ENCODE results near the gene AGAP1. TPM values are rescaled to one million over a fixed set of nuclear protein-coding genes. Genes with fewer than 3 reads are reported as not detected.

Gene AGAP1
- total and polyA plus RNA-seq, 4 donors, result 2.0 to 8.5 (median 5.4) TPM

GRCh38 chr2:235931676-235932075, 437.8 kb downstream of the AGAP1 start:
- Histone ChIP-seq H3K4me3 (ENCODE audit: low read depth in 1 of 3, low read length in 3 of 3) (no peak overlapping the region), H3K9ac (ENCODE audit: low read depth in 1 of 2, low read length in 2 of 2) (no peak overlapping the region), H3K27ac (ENCODE audit: low read depth in 1 of 2, low read length in 2 of 2) (no peak overlapping the region), H3K36me3 (ENCODE audit: control insufficient read depth in 4 of 4, insufficient read depth in 3 of 4, low read depth in 1 of 4, low read length in 3 of 4) (peaks cover 0 to 8% (median 3%) of the 10 kb centered on the region in 4 donors), H3K27me3 (ENCODE audit: control insufficient read depth in 4 of 4, insufficient read depth in 4 of 4, low read length in 3 of 4) (no peaks in the 10 kb centered on the region), H3K9me3 (ENCODE audit: control insufficient read depth in 4 of 4, low read length in 3 of 4) (no peaks in the 10 kb centered on the region), H3K4me1 (ENCODE audit: control insufficient read depth in 4 of 4, insufficient read depth in 4 of 4, low read length in 3 of 4) (no peaks in the 10 kb centered on the region)
- TF ChIP-seq SP1 (IDR thresholded peaks at IDR 0.05), result no peak
- no peak for TF ChIP-seq ATF3 (IDR thresholded peaks at IDR 0.05)
- no peak for TF ChIP-seq RXRA (IDR thresholded peaks at IDR 0.05)
- no peak for TF ChIP-seq REST (IDR thresholded peaks at IDR 0.05)
- TF ChIP-seq YY1 (IDR thresholded peaks at IDR 0.05), result no peak
- no peak for TF ChIP-seq JUND (IDR thresholded peaks at IDR 0.05)
- no peak for TF ChIP-seq CTCF (IDR thresholded peaks at IDR 0.05; ENCODE audit: low read depth, low read length, missing input control)
- no peak for TF ChIP-seq MAX (IDR thresholded peaks at IDR 0.05)
- no peak for TF ChIP-seq GABPA (IDR thresholded peaks at IDR 0.05 in 1 of 2, conservative IDR thresholded peaks at IDR 0.05 in 1 of 2)
- no peak for TF ChIP-seq EGR1 (IDR thresholded peaks at IDR 0.05; ENCODE audit: low read depth in 2 of 2)
- no peak for TF ChIP-seq RAD21 (IDR thresholded peaks at IDR 0.05)
- TF ChIP-seq HNF4G (IDR thresholded peaks at IDR 0.05), result no peak
- TF ChIP-seq TAF1 (conservative IDR thresholded peaks at IDR 0.05), result no peak
- no peak for TF ChIP-seq HNF4A (conservative IDR thresholded peaks at IDR 0.05)
- TF ChIP-seq NR2F2 (IDR thresholded peaks at IDR 0.05), result no peak
- TF ChIP-seq FOXA2 (IDR thresholded peaks at IDR 0.05), result no peak
- no peak for DNase-seq (ENCODE audit: low spot score)
- 95% methylated on average over 15 of the region's 15 CpGs for WGBS

GRCh38 chr2:235934059-235934773, 440.4 kb downstream of the AGAP1 start:
- Histone ChIP-seq H3K36me3 (ENCODE audit: control insufficient read depth in 4 of 4, insufficient read depth in 3 of 4, low read depth in 1 of 4, low read length in 3 of 4) (peaks cover 0 to 8% (median 3%) of the 10 kb centered on the region in 4 donors), H3K9ac (ENCODE audit: low read depth in 1 of 2, low read length in 2 of 2) (no peak overlapping the region), H3K4me3 (ENCODE audit: low read depth in 1 of 3, low read length in 3 of 3) (no peak overlapping the region), H3K27me3 (ENCODE audit: control insufficient read depth in 4 of 4, insufficient read depth in 4 of 4, low read length in 3 of 4) (no peaks in the 10 kb centered on the region), H3K27ac (ENCODE audit: low read depth in 1 of 2, low read length in 2 of 2) (no peak overlapping the region), H3K4me1 (ENCODE audit: control insufficient read depth in 4 of 4, insufficient read depth in 4 of 4, low read length in 3 of 4) (peaks cover 0 to 5% (median 3%) of the 10 kb centered on the region in 4 donors), H3K9me3 (ENCODE audit: control insufficient read depth in 4 of 4, low read length in 3 of 4) (no peaks in the 10 kb centered on the region)
- DNase-seq (ENCODE audit: low spot score), result no peak
- WGBS, result 89% methylated on average over 15 of the region's 15 CpGs
- TF ChIP-seq FOXA2 (IDR thresholded peaks at IDR 0.05), result no peak
- TF ChIP-seq HNF4A (conservative IDR thresholded peaks at IDR 0.05), result no peak
- no peak for TF ChIP-seq CTCF (IDR thresholded peaks at IDR 0.05; ENCODE audit: low read depth, low read length, missing input control)

Measured in liver (tissue), 9 donors.